ENCODE measurements around the gene IRF4. TPM values are rescaled to one million over a fixed set of nuclear protein-coding genes. Genes with fewer than 3 reads are reported as not detected.

IRF4 gene
- total RNA-seq, 6 experiments from 2014 or later = not detected

- TF ChIP-seq CTCF (IDR thresholded peaks at IDR 0.05) = no peak
- H3K27me3 Mint-ChIP-seq (ENCODE audit: insufficient read depth) = peaks cover 14% of the 10 kb centered on the region; the same call in 1 of the 2 replicates
- no peak overlapping the region for H3K4me3 Mint-ChIP-seq
- H3K9me3 Mint-ChIP-seq = peaks cover 17% of the 10 kb centered on the region
- H3K36me3 Mint-ChIP-seq (ENCODE audit: low read depth) = no peaks in the 10 kb centered on the region; the same call in 1 of the 2 replicates
- DNase-seq = no peak
- no peak overlapping the region for H3K27ac Mint-ChIP-seq
- H3K4me1 Mint-ChIP-seq (ENCODE audit: low read depth) = no peaks in the 10 kb centered on the region
These were observed 12.6 kb upstream of the IRF4 start for GRCh38 chr6:378958-379409.

GRCh38 chr6:379410-380181 is 12.0 kb upstream of the IRF4 start:
- Mint-ChIP-seq H3K9me3 (peaks cover 17% of the 10 kb centered on the region), H3K36me3 (ENCODE audit: low read depth) (no peaks in the 10 kb centered on the region; the same call in 1 of the 2 replicates), H3K27me3 (ENCODE audit: insufficient read depth) (peaks cover 17% of the 10 kb centered on the region), H3K27ac (no peak overlapping the region), H3K4me1 (ENCODE audit: low read depth) (no peaks in the 10 kb centered on the region), H3K4me3 (no peak overlapping the region)
- DNase-seq = no peak
- no peak for TF ChIP-seq CTCF (IDR thresholded peaks at IDR 0.05)

- H3K4me1 Mint-ChIP-seq (ENCODE audit: low read depth) = no peaks in the 10 kb centered on the region
- no peak overlapping the region for H3K4me3 Mint-ChIP-seq
- no peak for DNase-seq
- no peak overlapping the region for H3K27ac Mint-ChIP-seq
- peaks cover 17% of the 10 kb centered on the region for H3K9me3 Mint-ChIP-seq
- no peak for TF ChIP-seq CTCF (IDR thresholded peaks at IDR 0.05)
- no peaks in the 10 kb centered on the region; the same call in 1 of the 2 replicates for H3K36me3 Mint-ChIP-seq (ENCODE audit: low read depth)
- peaks cover 12% of the 10 kb centered on the region for H3K27me3 Mint-ChIP-seq (ENCODE audit: insufficient read depth)
These were observed 11.0 kb upstream of the IRF4 start for GRCh38 chr6:380234-381218.

- Mint-ChIP-seq H3K27me3 (ENCODE audit: insufficient read depth) (peaks cover 19% of the 10 kb centered on the region), H3K27ac (no peak overlapping the region), H3K36me3 (ENCODE audit: low read depth) (no peaks in the 10 kb centered on the region; the same call in 1 of the 2 replicates), H3K4me1 (ENCODE audit: low read depth) (no peaks in the 10 kb centered on the region), H3K9me3 (peaks cover 17% of the 10 kb centered on the region), H3K4me3 (no peak overlapping the region)
- DNase-seq = no peak
- TF ChIP-seq CTCF (IDR thresholded peaks at IDR 0.05) = no peak
These were observed 9.7 kb upstream of the IRF4 start for GRCh38 chr6:381742-382461.
